ENCODE results near the gene CCDC78.

CCDC78 gene

GRCh38 chr16:677316-678190 lies 48.7 kb downstream of the CCDC78 start:
- Histone ChIP-seq H3K4me3 (ENCODE audit: low read length in 2 of 2) (no peak overlapping the region), H3K14ac (ENCODE audit: low read length) (peak overlapping the region; percentile 56), H3K9ac (ENCODE audit: low read depth, low read length, poor library complexity) (no peak overlapping the region), H3K18ac (ENCODE audit: low read length) (peak overlapping the region; percentile 17), H3K79me1 (ENCODE audit: low read depth, low read length) (peaks cover 22% of the 10 kb centered on the region), H2BK12ac (ENCODE audit: low read length) (peak overlapping the region; percentile 73), H2AK5ac (ENCODE audit: low read depth, low read length) (peak overlapping the region; percentile 90), H3K4me2 (ENCODE audit: insufficient read depth, low read length, poor library complexity, severe bottlenecking) (no peak overlapping the region), H2AFZ (ENCODE audit: low read length) (no peak overlapping the region), H3K4ac (ENCODE audit: low read length) (no peak overlapping the region), H3K4me1 (ENCODE audit: control insufficient read depth in 2 of 2, insufficient read depth in 1 of 2, low read depth in 1 of 2, low read length in 2 of 2) (peaks cover 7 to 21% of the 10 kb centered on the region in 2 donors), H3K36me3 (replicated peaks in 1 of 2; ENCODE audit: control insufficient read depth in 2 of 2, insufficient read depth in 2 of 2, low read length in 2 of 2) (peaks cover 22 to 37% of the 10 kb centered on the region in 2 donors), H4K91ac (ENCODE audit: low read depth, low read length, poor library complexity) (peak overlapping the region; percentile 53), H2BK120ac (ENCODE audit: low read depth, low read length) (no peak overlapping the region), H2BK15ac (ENCODE audit: low read length) (peak overlapping the region; percentile 17), H3K9me3 (replicated peaks in 1 of 2; ENCODE audit: control insufficient read depth in 2 of 2, insufficient read depth in 1 of 2, low read depth in 1 of 2, low read length in 2 of 2) (peaks cover 0 to 2% of the 10 kb centered on the region in 2 donors), H3K27ac (replicated peaks; ENCODE audit: low read length) (no peak overlapping the region), H3K23ac (ENCODE audit: low read depth, low read length, poor library complexity) (peak overlapping the region; percentile 85), H2BK5ac (ENCODE audit: low read length) (peak overlapping the region; percentile 93), H3K27me3 (ENCODE audit: control insufficient read depth in 3 of 3, insufficient read depth in 3 of 3, low read depth in 1 of 3, low read length in 3 of 3) (peaks cover 0 to 14% (median 0%) of the 10 kb centered on the region in 3 experiments), H4K8ac (ENCODE audit: low read depth, low read length) (peak overlapping the region; percentile 82)
- no peak for DNase-seq (ENCODE audit: low spot score)
- WGBS, 2 donors (ENCODE audit: extremely low coverage in 2 of 2, insufficient read length in 2 of 2, insufficient replicate concordance in 1 of 2): no CpG with 5 or more reads among the region's 57 CpGs

GRCh38 chr16:676913-677312 lies 49.3 kb downstream of the CCDC78 start:
- H3K4me2 ChIP-seq (ENCODE audit: insufficient read depth, low read length, poor library complexity, severe bottlenecking): peak overlapping the region; percentile 2
- peaks cover 22 to 37% of the 10 kb centered on the region in 2 donors for H3K36me3 ChIP-seq (replicated peaks in 1 of 2; ENCODE audit: control insufficient read depth in 2 of 2, insufficient read depth in 2 of 2, low read length in 2 of 2)
- peaks cover 6 to 21% of the 10 kb centered on the region in 2 donors for H3K4me1 ChIP-seq (ENCODE audit: control insufficient read depth in 2 of 2, insufficient read depth in 1 of 2, low read depth in 1 of 2, low read length in 2 of 2)
- peak overlapping the region; percentile 93 for H2BK5ac ChIP-seq (ENCODE audit: low read length)
- H3K18ac ChIP-seq (ENCODE audit: low read length): peak overlapping the region; percentile 17
- H3K27ac ChIP-seq (replicated peaks; ENCODE audit: low read length): no peak overlapping the region
- no peak overlapping the region for H2AFZ ChIP-seq (ENCODE audit: low read length)
- DNase-seq (ENCODE audit: low spot score): no peak
- peaks cover 18% of the 10 kb centered on the region for H3K79me1 ChIP-seq (ENCODE audit: low read depth, low read length)
- peak overlapping the region; percentile 82 for H4K8ac ChIP-seq (ENCODE audit: low read depth, low read length)
- no peak overlapping the region for H3K4me3 ChIP-seq (ENCODE audit: low read length in 2 of 2)
- H2BK15ac ChIP-seq (ENCODE audit: low read length): no peak overlapping the region
- no peak overlapping the region for H3K9ac ChIP-seq (ENCODE audit: low read depth, low read length, poor library complexity)
- H3K14ac ChIP-seq (ENCODE audit: low read length): peak overlapping the region; percentile 56
- no peak overlapping the region for H2BK120ac ChIP-seq (ENCODE audit: low read depth, low read length)
- H4K91ac ChIP-seq (ENCODE audit: low read depth, low read length, poor library complexity): peak overlapping the region; percentile 53
- peaks cover 0 to 2% of the 10 kb centered on the region in 2 donors for H3K9me3 ChIP-seq (replicated peaks in 1 of 2; ENCODE audit: control insufficient read depth in 2 of 2, insufficient read depth in 1 of 2, low read depth in 1 of 2, low read length in 2 of 2)
- H2BK12ac ChIP-seq (ENCODE audit: low read length): peak overlapping the region; percentile 73
- peak overlapping the region; percentile 85 for H3K23ac ChIP-seq (ENCODE audit: low read depth, low read length, poor library complexity)
- peaks cover 0 to 14% (median 0%) of the 10 kb centered on the region in 3 experiments for H3K27me3 ChIP-seq (ENCODE audit: control insufficient read depth in 3 of 3, insufficient read depth in 3 of 3, low read depth in 1 of 3, low read length in 3 of 3)
- peak overlapping the region; percentile 6 for H2AK5ac ChIP-seq (ENCODE audit: low read depth, low read length)
- no CpG with 5 or more reads among the region's 23 CpGs for WGBS, 2 donors (ENCODE audit: extremely low coverage in 2 of 2, insufficient read length in 2 of 2, insufficient replicate concordance in 1 of 2)
- no peak overlapping the region for H3K4ac ChIP-seq (ENCODE audit: low read length)

GRCh38 chr16:676565-676902 lies 49.7 kb downstream of the CCDC78 start:
- Histone ChIP-seq H2BK120ac (ENCODE audit: low read depth, low read length) (no peak overlapping the region), H3K14ac (ENCODE audit: low read length) (peak overlapping the region; percentile 39), H3K79me1 (ENCODE audit: low read depth, low read length) (peaks cover 17% of the 10 kb centered on the region), H2BK5ac (ENCODE audit: low read length) (no peak overlapping the region), H3K27me3 (ENCODE audit: control insufficient read depth in 3 of 3, insufficient read depth in 3 of 3, low read depth in 1 of 3, low read length in 3 of 3) (peaks cover 0 to 14% (median 0%) of the 10 kb centered on the region in 3 experiments), H3K9me3 (replicated peaks in 1 of 2; ENCODE audit: control insufficient read depth in 2 of 2, insufficient read depth in 1 of 2, low read depth in 1 of 2, low read length in 2 of 2) (no peaks in the 10 kb centered on the region), H2BK15ac (ENCODE audit: low read length) (peak overlapping the region; percentile 3), H3K4me3 (ENCODE audit: low read length in 2 of 2) (peak overlapping the region in 1 of 2 donors; percentile 64), H3K27ac (replicated peaks; ENCODE audit: low read length) (no peak overlapping the region), H3K9ac (ENCODE audit: low read depth, low read length, poor library complexity) (peak overlapping the region; percentile 53), H2BK12ac (ENCODE audit: low read length) (no peak overlapping the region), H3K36me3 (replicated peaks in 1 of 2; ENCODE audit: control insufficient read depth in 2 of 2, insufficient read depth in 2 of 2, low read length in 2 of 2) (peaks cover 20 to 36% of the 10 kb centered on the region in 2 donors), H4K8ac (ENCODE audit: low read depth, low read length) (no peak overlapping the region), H3K4ac (ENCODE audit: low read length) (no peak overlapping the region), H2AK5ac (ENCODE audit: low read depth, low read length) (peak overlapping the region; percentile 82), H4K91ac (ENCODE audit: low read depth, low read length, poor library complexity) (no peak overlapping the region), H3K18ac (ENCODE audit: low read length) (peak overlapping the region; percentile 0), H3K4me2 (ENCODE audit: insufficient read depth, low read length, poor library complexity, severe bottlenecking) (no peak overlapping the region), H3K23ac (ENCODE audit: low read depth, low read length, poor library complexity) (peak overlapping the region; percentile 85), H3K4me1 (ENCODE audit: control insufficient read depth in 2 of 2, insufficient read depth in 1 of 2, low read depth in 1 of 2, low read length in 2 of 2) (peaks cover 3 to 18% of the 10 kb centered on the region in 2 donors), H2AFZ (ENCODE audit: low read length) (no peak overlapping the region)
- no peak for DNase-seq (ENCODE audit: low spot score)
- no CpG with 5 or more reads among the region's 21 CpGs for WGBS, 2 donors (ENCODE audit: extremely low coverage in 2 of 2, insufficient read length in 2 of 2, insufficient replicate concordance in 1 of 2)

GRCh38 chr16:675884-676564 lies 50.2 kb downstream of the CCDC78 start:
- WGBS, 2 donors (ENCODE audit: extremely low coverage in 2 of 2, insufficient read length in 2 of 2, insufficient replicate concordance in 1 of 2): no CpG with 5 or more reads among the region's 25 CpGs
- DNase-seq (ENCODE audit: low spot score): no peak
- H3K79me1 ChIP-seq (ENCODE audit: low read depth, low read length): peaks cover 13% of the 10 kb centered on the region
- H3K9me3 ChIP-seq (replicated peaks in 1 of 2; ENCODE audit: control insufficient read depth in 2 of 2, insufficient read depth in 1 of 2, low read depth in 1 of 2, low read length in 2 of 2): no peaks in the 10 kb centered on the region
- H2BK12ac ChIP-seq (ENCODE audit: low read length): no peak overlapping the region
- no peak overlapping the region for H3K27ac ChIP-seq (replicated peaks; ENCODE audit: low read length)
- H2AK5ac ChIP-seq (ENCODE audit: low read depth, low read length): peak overlapping the region; percentile 82
- peak overlapping the region; percentile 97 for H3K23ac ChIP-seq (ENCODE audit: low read depth, low read length, poor library complexity)
- peaks cover 20 to 36% of the 10 kb centered on the region in 2 donors for H3K36me3 ChIP-seq (replicated peaks in 1 of 2; ENCODE audit: control insufficient read depth in 2 of 2, insufficient read depth in 2 of 2, low read length in 2 of 2)
- H2BK5ac ChIP-seq (ENCODE audit: low read length): no peak overlapping the region
- H2BK15ac ChIP-seq (ENCODE audit: low read length): peak overlapping the region; percentile 3
- peaks cover 0 to 13% of the 10 kb centered on the region in 2 donors for H3K4me1 ChIP-seq (ENCODE audit: control insufficient read depth in 2 of 2, insufficient read depth in 1 of 2, low read depth in 1 of 2, low read length in 2 of 2)
- H2AFZ ChIP-seq (ENCODE audit: low read length): no peak overlapping the region
- H4K8ac ChIP-seq (ENCODE audit: low read depth, low read length): no peak overlapping the region
- peaks cover 0 to 14% (median 0%) of the 10 kb centered on the region in 3 experiments for H3K27me3 ChIP-seq (ENCODE audit: control insufficient read depth in 3 of 3, insufficient read depth in 3 of 3, low read depth in 1 of 3, low read length in 3 of 3)
- no peak overlapping the region for H3K4ac ChIP-seq (ENCODE audit: low read length)
- H3K9ac ChIP-seq (ENCODE audit: low read depth, low read length, poor library complexity): peak overlapping the region; percentile 53
- no peak overlapping the region for H4K91ac ChIP-seq (ENCODE audit: low read depth, low read length, poor library complexity)
- peak overlapping the region; percentile 39 for H3K14ac ChIP-seq (ENCODE audit: low read length)
- peak overlapping the region; percentile 71 for H3K4me2 ChIP-seq (ENCODE audit: insufficient read depth, low read length, poor library complexity, severe bottlenecking)
- peak overlapping the region; percentile 89 for H3K18ac ChIP-seq (ENCODE audit: low read length)
- H3K4me3 ChIP-seq (ENCODE audit: low read length in 2 of 2): peak overlapping the region in 1 of 2 donors; percentile 69
- no peak overlapping the region for H2BK120ac ChIP-seq (ENCODE audit: low read depth, low read length)

All from neuronal stem cell (in vitro differentiated cells).